Left kidney (tissue), 2 donors: ENCODE data around the gene KCNIP4. TPM values are rescaled to one million over a fixed set of nuclear protein-coding genes. Genes with fewer than 3 reads are reported as not detected.

ENCODE experiments used
- DNase-seq: peaks from one replicate; pipeline ENCODE4 v3.0.0-alpha.2; 2013
- polyA plus RNA-seq: library from polyadenylated mRNA; unstranded; fragments of 120-200 nt; gene quantifications from one replicate; pipeline ENCODE4 v1.2.1, GENCODE V29; 2013; ENCODE audit not compliant: insufficient read length

KCNIP4 gene
- polyA plus RNA-seq, 1 donor = 13.0 TPM

- DNase-seq = no peak
Measured at GRCh38 chr4:21901831-21902230, 46.7 kb downstream of the KCNIP4 start.

GRCh38 chr4:21901281-21901680 is 47.3 kb downstream of the KCNIP4 start:
- DNase-seq = no peak

- DNase-seq = no peak
Measured at GRCh38 chr4:21900211-21900610, 48.4 kb downstream of the KCNIP4 start.

GRCh38 chr4:21898101-21898500 is 50.5 kb downstream of the KCNIP4 start:
- no peak for DNase-seq

GRCh38 chr4:21896767-21897166 is 51.8 kb downstream of the KCNIP4 start:
- no peak for DNase-seq

- no peak for DNase-seq
Measured at GRCh38 chr4:21893136-21893535, 55.4 kb downstream of the KCNIP4 start.

- no peak for DNase-seq
Measured at GRCh38 chr4:21890231-21890630, 58.3 kb downstream of the KCNIP4 start.

GRCh38 chr4:21888195-21888976 is 60.2 kb downstream of the KCNIP4 start:
- DNase-seq = no peak

GRCh38 chr4:21887481-21887880 is 61.1 kb downstream of the KCNIP4 start:
- no peak for DNase-seq

GRCh38 chr4:21885770-21886169 is 62.8 kb downstream of the KCNIP4 start:
- DNase-seq = no peak

GRCh38 chr4:21885241-21885640 is 63.3 kb downstream of the KCNIP4 start:
- no peak for DNase-seq

- DNase-seq = no peak
Measured at GRCh38 chr4:21884615-21885014, 64.0 kb downstream of the KCNIP4 start.

GRCh38 chr4:21882051-21882839 is 66.3 kb downstream of the KCNIP4 start:
- no peak for DNase-seq

- DNase-seq = no peak
Measured at GRCh38 chr4:21879187-21879586, 69.4 kb downstream of the KCNIP4 start.

GRCh38 chr4:21876711-21877110 is 71.9 kb downstream of the KCNIP4 start:
- no peak for DNase-seq

- no peak for DNase-seq
Measured at GRCh38 chr4:21873145-21873544, 75.4 kb downstream of the KCNIP4 start.

- DNase-seq = no peak
Measured at GRCh38 chr4:21872101-21872500, 76.5 kb downstream of the KCNIP4 start.

GRCh38 chr4:21869978-21870745 is 78.4 kb downstream of the KCNIP4 start:
- DNase-seq = no peak

- no peak for DNase-seq
Measured at GRCh38 chr4:21864686-21865085, 83.9 kb downstream of the KCNIP4 start.

GRCh38 chr4:21862917-21863316 is 85.7 kb downstream of the KCNIP4 start:
- DNase-seq = no peak

- DNase-seq = no peak
Measured at GRCh38 chr4:21858971-21859370, 89.6 kb downstream of the KCNIP4 start.

GRCh38 chr4:21856754-21857153 is 91.8 kb downstream of the KCNIP4 start:
- DNase-seq = no peak

GRCh38 chr4:21856301-21856700 is 92.3 kb downstream of the KCNIP4 start:
- DNase-seq = no peak
